HG02763 (cell line): ENCODE measurements around the gene ABL1.

ENCODE experiments used
- ATAC-seq: cut with Tn5 transposase; IDR thresholded peaks from one replicate; pipeline ENCODE4 v1.9.1; 2021; ENCODE audit warnings: mild to moderate bottlenecking, moderate library complexity; ENCODE audit not compliant: unreplicated experiment

ABL1 gene

DNA sequence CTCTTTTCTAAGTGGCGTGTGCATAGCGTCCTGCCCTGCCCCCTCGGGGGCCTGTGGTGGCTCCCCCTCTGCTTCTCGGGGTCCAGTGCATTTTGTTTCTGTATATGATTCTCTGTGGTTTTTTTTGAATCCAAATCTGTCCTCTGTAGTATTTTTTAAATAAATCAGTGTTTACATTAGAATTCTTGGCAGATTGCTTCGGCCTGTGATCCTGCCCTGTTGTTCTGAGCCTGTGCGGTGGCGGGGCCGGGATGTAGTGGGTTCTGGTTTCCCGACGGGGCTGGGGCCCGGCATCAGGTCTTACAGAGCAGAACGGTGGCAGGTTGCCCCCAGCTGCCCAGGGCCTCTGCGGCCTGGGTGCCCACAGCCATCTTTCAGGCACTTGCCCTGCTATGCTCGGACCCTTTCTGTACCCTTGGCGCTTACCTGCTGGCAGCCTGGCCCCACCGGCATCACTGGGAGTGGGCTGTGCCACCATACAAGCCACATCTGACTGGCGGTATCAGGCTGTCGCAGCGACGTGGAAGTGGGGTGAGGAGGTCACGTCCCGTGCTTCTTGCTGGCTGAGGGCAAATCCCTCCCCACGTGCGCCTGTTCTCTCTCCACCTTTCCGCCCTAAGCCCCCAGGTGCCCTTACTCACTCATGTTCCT is 52.6 kb downstream of the ABL1 start:
- no peak for ATAC-seq

DNA sequence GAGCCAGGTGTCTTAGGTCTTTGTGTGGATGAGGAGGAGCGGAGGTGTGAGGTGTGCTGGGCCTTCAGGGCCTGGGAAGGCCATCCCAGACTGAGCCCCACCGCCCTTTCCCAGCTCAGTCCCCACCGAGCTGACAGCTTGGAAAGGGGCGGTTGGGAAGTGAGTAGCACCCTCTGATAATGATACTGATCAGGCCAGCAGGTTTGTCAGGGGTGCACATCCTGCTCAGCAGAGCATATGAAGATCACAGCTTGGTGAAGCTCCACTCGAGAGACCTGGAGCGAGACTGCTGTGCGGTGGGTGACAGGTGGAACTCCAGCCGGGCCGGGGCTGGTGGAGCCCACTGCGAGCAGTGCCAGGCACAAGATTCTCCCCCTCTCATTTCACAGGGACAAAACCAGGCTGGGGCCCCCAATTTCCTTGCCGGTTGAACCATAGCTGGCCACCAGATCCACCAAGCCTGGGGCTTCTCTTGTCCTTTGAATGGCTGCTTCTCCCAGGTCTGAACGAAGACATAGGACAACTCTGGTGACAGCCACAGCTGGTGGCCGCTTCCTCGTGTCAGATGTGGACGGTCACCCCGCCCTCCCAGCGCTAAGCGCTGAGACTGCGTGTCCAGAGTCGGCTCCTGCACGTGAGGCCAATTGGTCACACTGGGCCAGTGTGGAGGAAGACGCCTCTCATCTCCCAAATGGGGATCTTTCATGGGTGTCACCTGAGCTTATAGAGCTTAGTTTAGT is 53.3 kb downstream of the ABL1 start:
- ATAC-seq = no peak

DNA sequence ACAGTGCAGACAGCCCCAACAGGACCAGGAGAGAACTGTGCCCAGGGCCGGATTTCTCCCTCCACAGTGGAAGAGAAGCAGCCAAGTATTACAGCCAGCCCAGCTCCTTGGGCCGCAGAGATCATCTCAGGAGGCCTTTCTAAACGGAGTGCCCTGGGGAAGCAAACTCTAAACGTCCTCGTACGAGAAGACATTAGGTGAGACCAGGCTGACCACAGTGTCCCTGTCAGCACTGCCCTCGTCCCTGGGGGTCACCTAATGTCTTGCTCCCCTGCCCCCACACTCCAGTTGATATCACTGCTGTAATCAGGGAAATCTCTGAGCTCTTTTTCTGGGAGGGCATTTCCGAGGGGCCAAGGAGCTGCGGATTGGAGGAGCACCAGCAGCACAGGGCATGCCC is 55.1 kb downstream of the ABL1 start:
- no peak for ATAC-seq

DNA sequence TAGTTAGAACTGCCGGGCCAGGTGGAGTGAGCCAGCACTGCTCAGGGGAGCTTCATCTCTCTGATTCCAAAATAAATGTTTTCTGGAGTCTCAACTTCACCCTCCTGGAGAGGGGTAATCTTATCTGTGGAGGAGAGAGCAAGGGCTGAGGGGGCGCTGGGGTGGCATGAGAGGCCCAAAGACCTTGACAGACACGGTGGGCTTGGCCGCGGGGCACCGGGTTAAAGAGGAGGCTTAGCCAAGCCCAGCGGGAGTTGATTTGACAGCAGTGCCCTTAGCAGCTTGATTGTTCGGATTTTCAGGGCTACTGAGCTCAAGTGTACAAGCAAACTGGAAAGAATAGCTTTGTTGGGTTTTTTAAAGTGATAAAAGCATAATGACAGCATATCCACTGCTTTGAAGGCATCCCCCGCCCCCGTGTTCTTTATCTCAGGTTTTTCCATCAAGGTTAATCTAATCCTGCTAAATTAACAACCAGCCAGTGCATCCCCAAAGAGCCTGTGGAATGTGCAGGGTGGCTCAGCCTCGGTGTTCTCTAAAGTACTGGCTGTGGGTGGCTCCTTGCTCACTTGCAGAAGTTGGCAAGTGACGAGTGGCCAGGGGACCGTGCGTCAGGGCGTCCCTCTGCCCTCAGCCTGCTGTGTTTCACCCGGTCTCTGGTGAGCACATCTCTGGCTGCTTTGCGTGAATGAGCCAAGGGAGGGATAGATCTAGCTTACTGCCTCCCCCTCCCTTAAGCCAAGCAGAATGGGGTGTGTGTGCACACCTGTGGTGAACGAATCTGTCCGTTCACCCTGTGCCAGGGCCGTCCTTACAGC is 56.0 kb downstream of the ABL1 start:
- no peak for ATAC-seq

DNA sequence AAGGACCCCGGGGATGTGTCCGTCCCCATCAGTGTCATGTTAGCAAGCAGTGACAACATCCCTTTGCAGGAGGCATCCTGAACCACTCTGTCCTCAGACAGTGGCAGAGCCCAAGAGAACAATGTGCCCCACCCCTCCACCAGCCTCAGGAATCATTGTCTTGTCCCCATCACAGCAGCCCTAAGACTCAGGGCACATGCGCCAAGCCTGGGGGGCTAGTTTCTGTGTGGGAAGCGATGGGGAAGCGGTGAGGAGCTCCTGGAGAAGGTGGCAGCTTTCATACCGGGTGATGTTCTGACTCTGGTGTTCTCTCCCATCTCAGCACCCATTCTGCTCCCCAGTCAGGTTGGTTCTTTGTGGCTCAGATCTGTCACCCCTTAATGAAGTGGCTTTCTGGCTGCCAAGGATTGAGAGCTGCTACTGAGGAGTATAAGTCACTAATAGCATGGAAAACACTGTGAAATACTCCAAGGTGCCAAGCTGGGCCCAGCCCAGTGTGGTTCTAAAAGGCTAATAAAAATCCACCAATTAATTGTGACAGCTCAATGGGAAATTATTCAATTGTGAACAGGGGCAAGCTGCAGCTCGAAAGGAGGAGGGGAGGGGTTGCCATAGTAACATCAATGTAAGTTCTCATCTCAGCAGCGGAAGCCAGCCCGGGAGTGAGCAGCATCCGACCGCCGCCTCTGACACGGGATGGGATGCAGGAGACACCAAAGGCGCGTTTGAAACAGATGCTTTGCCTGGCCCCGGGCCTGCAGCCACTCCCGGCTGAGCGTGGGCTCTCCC is 56.8 kb downstream of the ABL1 start:
- no peak for ATAC-seq

DNA sequence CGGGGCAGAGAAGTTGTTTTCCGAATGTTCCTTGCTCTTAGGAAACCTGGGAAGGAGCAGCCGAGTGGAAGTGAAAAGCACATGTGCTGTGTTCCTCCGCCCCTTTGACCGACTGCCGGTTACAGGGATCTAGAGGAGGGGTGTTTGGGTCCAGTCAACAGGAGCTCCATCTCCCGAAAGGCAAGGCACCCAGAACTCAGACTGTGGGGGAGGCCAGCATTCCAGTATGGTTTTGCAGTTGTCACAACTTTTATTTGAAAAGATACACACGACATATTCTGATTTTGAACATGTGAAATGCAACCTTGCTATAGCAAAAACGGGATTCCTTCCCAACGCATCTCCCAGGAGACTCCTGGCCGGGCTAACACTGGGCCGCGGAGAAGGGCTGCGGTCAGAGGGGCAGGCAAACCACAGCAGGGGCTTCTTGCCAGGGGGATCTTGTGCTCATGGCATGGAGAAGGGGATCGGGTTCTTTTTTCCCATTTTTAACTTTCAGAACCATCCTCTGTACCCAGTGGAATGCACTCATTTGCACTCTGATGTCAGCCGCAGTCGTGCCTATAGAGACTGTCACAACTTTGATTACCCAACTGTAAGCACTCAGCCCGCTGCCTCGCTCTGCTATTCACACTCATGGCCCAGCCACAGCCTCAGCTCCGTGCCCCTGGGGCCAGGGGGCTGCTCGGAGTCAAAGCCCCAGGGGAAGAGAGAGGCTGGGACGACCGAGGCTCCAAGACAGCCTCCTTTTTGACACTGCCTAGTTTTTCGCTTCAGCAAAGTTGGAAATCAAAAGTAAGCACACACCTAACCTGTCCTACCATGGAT is 57.6 kb downstream of the ABL1 start:
- no peak for ATAC-seq

DNA sequence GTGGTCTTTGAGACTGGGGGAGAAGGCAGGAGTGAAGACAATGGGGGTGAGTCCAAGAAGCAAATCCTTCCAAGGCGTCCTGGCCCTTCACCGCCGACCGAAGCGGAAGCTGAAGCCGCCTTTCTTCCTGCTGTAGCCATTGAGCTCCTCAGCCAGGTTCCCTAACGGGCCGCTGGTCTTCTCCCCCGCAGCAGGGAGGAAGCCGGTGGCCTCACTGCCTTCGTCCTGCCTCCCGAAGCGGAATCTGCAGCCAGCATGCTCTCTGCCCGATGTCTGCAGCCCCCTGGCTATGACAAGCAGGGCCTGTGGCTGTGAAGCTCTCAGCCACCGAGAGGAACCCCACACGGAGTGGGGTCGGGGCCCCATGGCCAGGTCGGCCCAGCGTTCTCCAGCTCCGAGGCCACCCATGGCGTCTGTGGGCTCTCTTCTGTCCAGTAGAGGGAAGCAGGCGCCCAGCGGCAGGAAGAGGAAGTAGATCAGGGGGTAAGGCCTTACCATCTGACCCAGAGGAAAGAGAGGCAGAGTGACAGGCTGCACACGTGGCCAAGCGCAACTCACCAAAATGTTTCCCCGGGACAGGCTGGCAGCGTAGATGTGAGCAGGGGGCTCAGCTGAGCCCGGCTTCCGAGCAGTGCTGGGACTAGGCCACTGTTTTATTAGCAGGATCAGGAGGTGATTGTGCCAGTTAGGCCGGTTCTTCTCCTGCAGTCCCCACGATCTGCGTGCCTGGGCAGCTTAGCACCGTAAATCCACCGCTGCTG is 58.5 kb downstream of the ABL1 start:
- ATAC-seq = no peak

DNA sequence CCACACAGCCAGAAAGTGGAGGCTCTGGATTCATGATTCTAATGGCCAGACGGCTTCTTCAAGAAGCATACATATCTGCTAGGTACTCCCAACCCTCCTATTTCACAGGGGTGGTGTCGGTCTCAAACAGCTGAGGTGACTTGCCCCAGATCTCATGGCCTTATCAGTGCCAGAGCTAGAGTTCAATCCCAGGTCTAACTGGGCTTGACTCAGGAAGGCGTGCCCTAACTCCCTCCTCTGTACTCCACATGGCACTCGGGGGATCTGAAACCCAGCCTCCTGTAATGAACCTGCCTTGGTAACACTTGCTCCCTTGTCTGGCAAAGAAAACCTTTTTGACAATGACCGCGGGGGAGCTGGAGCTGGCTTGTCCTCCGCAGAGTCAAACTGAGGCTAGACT is 59.5 kb downstream of the ABL1 start:
- no peak for ATAC-seq

DNA sequence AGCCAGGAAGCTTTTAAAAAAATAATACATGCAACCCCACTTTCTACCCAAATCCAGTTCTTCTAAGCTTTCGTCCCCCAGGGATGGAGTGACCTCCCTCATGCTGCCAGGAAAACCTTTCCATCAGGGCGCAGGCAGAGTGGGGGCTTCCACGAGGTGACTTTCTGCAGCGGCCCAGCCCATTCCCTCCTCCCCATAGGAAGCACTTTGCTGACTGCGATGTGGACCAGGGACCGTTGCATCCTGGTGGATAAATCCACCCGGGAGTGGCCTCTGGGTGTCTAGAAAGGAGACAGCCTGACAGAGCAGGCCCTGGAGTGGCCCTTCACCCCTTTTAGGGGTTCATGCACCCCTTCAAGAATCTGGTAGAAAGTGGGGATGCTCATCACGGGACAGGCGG is 60.0 kb downstream of the ABL1 start:
- ATAC-seq = no peak

DNA sequence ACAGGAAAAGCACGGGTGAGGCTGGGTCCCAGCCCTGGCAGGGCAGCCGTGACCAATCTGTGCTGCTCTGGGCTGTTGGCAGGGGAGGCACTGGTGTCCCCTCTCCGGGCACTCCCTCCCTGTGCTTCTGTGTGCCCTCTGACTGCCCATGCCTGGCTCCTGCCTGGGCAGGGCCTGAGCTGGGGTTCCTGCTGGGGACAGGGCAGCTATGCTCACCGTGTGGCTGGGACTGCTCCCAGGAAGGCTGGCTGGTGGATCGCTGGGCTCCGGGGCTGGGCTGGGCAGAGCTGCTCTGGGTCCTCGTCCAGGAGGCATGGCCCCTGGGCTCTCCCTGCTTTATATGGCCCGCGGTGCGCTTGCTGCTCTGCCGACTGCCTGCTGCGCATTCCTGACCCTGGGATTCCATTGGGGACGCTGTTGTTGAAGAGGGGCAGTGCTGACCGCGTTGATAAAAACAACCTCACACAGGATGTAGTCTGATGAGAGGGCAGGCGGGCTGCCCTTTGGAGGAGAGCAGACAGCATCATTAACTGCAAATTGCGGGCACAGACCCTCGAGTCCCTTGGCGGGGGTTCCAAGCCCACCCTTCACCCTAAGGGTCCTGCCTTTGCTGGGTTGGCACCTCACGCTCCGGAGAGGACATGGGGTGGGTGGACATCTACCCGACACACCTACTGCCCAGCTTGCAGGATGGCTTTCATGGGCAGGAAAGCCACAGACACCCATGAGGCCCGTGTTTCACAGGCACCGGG is 60.6 kb downstream of the ABL1 start:
- no peak for ATAC-seq

DNA sequence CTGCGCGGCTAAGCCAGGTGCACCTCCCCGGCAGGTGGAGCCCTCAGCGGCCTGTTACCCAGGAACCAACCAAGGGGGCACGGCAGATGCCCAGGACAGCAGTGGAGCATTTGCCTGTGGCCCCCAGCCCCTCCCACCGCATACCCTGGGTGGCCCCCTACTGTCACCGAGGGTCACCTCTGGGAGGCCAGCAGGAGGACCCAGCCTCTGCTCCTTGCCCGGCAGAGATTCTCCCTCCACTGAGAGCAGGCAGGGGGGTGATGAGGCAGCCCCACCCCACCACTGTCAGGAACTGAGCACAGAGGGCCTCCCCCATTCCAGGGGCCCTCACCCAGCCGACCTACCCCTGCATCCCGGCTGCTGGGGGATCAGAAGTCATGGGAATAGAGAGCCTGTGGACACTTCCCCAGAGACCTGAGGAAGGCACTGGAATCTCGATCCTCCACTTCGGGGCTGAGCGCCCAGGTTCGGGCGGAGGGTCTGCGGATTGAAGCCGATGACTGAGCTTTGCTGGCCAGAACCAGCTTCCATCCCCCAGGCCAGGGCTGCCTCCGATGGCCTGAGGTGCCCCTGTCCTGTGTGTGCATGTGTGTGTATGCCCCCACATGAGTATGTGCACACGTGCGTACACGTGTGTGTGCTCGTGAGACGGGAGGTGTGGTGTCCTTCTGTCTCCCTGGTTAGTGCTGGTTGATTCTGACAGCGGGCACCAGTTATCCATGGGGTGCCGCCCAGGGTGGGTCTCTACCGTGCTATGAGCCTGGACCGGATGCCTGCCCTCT is 61.4 kb downstream of the ABL1 start, which contains the start of gene QRFP:
Gene QRFP, minus strand, starts transcription at position 580 of the 782 bp plus-strand sequence. CDS start 2,974 bp downstream, outside the sequence.
- no peak for ATAC-seq

DNA sequence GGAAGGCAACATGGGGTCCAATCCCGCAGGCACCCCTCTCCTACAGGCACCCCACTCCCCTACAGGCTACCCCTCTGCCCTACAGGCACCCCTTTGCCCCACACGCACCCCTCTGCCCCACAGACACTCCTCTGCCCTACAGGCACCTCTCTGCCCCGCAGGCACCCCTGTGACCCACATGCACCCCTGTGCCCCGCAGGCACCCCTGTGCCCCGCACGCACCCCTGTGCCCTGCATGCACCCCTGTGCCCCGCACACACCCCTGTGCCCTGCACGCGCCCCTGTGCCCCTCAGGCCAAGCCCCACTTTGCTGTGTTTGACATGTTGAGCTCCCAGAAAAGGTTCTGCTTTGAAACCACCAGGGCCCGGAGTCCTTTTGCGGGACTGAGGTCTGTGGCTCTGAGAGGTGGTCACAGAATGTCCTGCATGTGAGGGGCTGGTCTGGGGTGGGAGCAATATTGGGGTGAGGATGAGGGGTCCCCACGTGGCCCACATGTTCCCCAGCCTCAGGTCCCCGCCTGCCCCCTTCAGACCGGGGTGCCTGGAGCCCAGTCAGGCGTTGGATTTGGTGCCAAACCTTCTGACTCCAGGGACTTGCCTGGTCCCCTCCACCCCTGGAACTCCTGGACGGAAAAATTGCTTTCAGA is 62.2 kb downstream of the ABL1 start:
- ATAC-seq = no peak

DNA sequence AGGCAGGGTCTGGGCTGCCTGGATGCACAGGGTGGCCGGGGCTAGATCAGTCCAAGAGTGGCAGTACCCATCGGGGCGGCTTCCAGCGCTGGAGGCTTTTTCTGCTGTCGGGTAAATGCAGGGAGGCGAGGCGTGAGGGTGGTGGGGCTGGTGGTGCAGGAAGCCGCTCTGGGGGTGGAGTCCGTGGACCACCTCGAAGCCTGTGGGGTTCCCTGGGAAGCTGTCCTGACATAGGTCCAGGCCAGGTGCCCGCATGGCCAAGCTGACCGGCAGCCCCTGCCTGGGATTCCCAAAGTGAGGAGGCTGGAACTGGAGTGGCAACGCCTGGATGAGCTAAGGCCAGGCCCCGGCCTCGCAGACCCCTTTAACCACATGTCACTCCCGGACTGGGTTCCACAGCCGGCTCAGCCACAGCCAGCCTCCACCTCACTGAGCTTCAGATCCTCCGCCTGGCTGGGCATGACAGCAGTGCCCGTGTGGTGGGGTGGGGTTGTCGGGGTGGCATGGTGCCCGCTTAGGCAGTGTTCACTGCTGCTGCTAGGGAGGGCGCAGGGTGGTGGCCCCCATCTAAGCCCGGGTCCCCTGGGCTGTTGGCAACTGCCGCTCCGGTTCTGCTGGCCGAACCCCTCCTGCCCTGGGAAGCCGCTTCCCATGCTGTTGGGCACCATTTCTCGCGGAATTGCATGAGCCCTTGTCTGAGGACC is 62.9 kb downstream of the ABL1 start:
- no peak for ATAC-seq

DNA sequence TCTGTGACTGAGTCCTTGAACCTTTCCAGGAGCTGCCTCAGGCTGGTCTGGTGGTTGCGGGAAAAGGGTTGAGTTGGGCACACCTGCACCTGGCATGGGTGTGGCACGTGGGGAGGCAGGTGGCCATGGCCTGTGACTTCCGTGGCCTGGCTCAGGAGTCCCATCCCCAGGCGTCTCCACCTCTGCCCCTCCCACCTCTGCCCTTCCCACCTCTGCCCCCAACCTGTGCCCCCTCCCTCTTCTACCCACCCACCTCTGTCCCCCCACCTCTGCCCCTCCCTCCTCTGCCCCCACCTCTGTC is 63.4 kb downstream of the ABL1 start:
- no peak for ATAC-seq

DNA sequence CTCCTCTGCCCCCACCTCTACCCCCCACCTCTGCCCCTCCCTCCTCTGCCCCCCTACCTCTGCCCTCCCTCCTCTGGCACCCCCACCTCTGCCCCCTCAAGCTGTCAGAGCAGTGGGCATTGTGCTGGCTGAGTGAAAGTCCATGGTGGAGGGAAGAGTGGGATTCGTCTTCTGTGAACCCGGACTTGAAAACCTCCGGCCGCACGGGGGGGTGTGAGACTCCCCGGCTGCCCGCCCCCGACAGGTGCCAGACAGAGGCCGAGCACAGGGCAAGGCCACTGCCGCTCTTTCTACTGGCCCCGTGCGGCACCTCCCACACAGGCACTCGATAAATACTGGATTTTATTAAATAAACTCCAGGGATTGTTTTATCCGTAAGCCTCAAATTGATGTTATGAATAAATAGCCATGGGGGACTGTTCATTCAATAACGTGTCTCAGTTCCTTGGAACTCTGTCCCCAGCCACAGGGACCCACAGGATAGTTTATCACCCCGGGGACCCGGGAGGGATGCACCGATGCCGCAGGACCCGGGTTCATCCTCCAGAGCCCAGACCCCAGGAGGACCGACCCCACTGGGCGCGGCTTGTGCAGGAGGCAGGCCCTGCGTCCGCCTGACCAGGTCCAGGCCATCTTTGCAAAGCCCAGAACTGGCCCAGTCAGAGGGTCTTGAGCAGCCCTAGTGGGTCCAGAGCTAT is 64.1 kb downstream of the ABL1 start:
- ATAC-seq = no peak

DNA sequence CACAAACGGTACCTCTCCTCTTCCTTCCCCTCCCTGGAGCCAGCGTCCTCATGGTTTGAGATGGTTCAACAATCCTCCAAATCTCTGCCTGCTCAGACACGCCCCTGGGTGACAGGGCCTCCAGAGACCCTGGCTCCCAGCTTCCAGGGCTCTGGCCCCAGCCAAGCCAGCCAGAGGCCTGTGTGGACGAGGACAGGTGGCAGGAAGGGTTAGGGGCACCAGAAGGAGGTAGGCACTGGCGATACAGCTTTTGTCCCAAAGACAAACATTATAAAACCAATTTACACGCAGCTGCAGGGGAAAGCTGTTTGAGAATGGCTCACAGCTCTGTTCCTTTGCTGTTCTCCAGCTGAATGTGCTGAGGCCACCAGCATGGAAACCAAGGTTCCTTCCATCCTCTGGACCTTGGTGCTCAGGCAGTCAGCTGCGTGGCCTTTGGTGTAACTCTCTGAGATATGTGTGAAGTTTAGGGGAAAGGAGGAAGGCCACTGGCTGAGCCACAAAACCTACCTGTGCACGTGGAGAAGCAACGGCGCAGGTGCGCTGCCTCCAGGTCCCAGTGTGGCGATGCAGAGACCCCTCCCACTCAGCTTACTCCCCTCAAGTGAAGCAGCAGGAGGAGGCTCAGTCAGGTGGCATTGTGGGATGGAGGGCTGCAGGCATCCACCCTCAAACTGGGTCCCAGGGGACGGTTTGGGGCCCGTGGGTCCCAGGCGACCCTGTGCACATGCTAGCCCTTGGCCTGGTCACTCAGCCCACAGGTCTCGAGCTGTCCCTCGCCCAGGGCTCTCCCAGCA is 65.8 kb downstream of the ABL1 start:
- ATAC-seq = no peak
